ENCODE measurements around the gene IQGAP1. TPM values are rescaled to one million over a fixed set of nuclear protein-coding genes. Genes with fewer than 3 reads are reported as not detected.

IQGAP1 gene
- total RNA-seq, 4 donors from 2014 or later = 162 to 334 (median 168) TPM

DNA sequence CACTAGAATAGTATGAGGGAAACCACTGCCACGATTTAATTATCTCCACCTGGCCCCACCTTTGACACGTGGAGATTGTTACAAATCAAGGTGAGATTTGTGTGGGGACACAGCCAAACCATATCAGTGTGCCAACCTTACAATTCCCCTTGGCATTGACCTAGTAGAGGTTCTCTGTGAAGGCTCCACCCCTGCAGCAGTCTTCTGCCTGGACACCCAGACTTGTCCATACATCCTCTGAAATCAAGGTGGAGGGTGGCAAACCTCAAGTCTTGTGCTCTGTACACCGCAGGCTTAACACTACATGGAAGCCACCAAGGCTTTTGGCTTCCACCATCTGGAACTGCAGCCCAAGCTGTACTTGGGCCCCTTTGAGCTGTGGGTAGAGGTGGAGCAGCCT, 8.8 kb upstream of the IQGAP1 start:
- Histone ChIP-seq H3K27ac (no peak overlapping the region), H3K4me1 (no peaks in the 10 kb centered on the region), H3K36me3 (no peaks in the 10 kb centered on the region), H3K9me3 (peaks cover 0 to 15% (median 4%) of the 10 kb centered on the region in 4 donors), H3K4me3 (no peak overlapping the region), H3K27me3 (no peaks in the 10 kb centered on the region)
- TF ChIP-seq, protein P1, sequence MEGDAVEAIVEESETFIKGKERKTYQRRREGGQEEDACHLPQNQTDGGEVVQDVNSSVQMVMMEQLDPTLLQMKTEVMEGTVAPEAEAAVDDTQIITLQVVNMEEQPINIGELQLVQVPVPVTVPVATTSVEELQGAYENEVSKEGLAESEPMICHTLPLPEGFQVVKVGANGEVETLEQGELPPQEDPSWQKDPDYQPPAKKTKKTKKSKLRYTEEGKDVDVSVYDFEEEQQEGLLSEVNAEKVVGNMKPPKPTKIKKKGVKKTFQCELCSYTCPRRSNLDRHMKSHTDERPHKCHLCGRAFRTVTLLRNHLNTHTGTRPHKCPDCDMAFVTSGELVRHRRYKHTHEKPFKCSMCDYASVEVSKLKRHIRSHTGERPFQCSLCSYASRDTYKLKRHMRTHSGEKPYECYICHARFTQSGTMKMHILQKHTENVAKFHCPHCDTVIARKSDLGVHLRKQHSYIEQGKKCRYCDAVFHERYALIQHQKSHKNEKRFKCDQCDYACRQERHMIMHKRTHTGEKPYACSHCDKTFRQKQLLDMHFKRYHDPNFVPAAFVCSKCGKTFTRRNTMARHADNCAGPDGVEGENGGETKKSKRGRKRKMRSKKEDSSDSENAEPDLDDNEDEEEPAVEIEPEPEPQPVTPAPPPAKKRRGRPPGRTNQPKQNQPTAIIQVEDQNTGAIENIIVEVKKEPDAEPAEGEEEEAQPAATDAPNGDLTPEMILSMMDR (IDR thresholded peaks at IDR 0.05) = no peak
- TF ChIP-seq POLR2A (IDR thresholded peaks at IDR 0.05) = no peak
- no peak for DNase-seq

DNA sequence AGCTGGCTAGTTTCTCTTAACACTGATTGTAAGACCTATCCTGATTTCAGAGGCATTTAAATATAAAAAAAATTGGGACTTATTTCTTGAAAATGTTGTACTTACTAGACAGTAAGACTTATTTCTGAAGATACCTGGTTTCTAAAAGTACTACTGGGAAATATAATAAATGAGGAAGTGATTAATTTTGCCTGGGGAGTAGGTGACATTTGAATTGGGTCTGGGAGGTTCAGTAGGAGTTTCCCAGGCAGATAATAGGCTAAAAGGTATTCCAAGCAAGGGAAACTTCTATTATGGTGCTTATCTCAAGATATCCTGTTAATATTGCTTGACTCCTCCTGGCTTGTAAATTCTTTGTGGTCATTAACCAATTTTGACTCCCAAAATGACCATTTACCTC, 6.5 kb upstream of the IQGAP1 start:
- Histone ChIP-seq H3K9me3 (peaks cover 0 to 15% (median 4%) of the 10 kb centered on the region in 4 donors), H3K36me3 (no peaks in the 10 kb centered on the region), H3K4me1 (no peaks in the 10 kb centered on the region), H3K27ac (no peak overlapping the region), H3K27me3 (no peaks in the 10 kb centered on the region), H3K4me3 (no peak overlapping the region)
- no peak for TF ChIP-seq POLR2A (IDR thresholded peaks at IDR 0.05)
- TF ChIP-seq, protein P1 (IDR thresholded peaks at IDR 0.05) = no peak
- no peak for DNase-seq

DNA sequence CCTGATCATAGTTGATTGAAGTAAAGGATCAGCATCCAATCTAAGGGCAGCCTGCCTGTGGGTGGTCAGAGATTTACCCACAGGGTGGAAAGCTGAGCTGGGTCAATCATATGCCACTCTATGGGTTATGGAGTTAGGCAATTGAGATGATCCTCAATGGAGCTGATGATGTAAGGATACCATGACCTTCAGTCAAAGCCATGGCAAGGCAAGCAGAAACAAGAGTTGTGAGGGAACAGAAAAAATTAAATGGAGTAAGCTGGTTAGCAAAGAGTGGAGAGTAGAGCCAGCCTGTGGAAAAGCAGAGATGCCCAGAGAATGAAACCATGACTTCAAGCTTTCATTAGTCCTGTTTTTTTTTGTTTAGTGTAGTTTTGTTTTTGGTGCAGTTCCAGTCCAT, 5.7 kb upstream of the IQGAP1 start:
- no peaks in the 10 kb centered on the region for H3K4me1 ChIP-seq
- no peak overlapping the region for H3K27ac ChIP-seq
- H3K9me3 ChIP-seq = peaks cover 0 to 15% (median 4%) of the 10 kb centered on the region in 4 donors
- H3K36me3 ChIP-seq = no peaks in the 10 kb centered on the region
- TF ChIP-seq POLR2A (IDR thresholded peaks at IDR 0.05) = no peak
- TF ChIP-seq, protein P1 (IDR thresholded peaks at IDR 0.05) = no peak
- no peaks in the 10 kb centered on the region for H3K27me3 ChIP-seq
- no peak overlapping the region for H3K4me3 ChIP-seq
- no peak for DNase-seq

DNA sequence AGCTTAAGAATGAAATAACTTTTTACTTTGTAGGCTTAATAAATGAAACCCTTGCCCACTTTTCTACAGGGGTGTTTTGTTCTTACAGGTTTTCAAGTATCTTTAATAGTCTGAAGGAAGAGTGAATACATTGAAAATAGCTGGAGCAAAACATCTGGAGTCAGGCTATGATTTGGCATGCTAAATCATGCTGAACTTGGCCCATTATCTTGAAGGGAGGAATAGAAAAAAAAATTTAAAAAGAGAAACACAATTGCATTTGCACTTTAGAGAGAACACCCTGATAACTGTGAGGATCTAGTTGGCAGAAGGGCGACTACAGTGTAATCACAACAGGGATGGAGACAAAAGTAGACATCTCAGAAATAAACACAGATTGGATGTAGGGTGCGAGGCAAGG, 1.8 kb upstream of the IQGAP1 start:
- H3K4me1 ChIP-seq = peaks cover 0 to 20% (median 8%) of the 10 kb centered on the region in 4 donors
- H3K4me3 ChIP-seq = no peak overlapping the region
- DNase-seq = no peak
- TF ChIP-seq, protein P1 (IDR thresholded peaks at IDR 0.05) = no peak
- no peak for TF ChIP-seq POLR2A (IDR thresholded peaks at IDR 0.05)
- no peaks in the 10 kb centered on the region for H3K27me3 ChIP-seq
- H3K36me3 ChIP-seq = peaks cover 0 to 7% (median 0%) of the 10 kb centered on the region in 3 donors
- no peak overlapping the region for H3K27ac ChIP-seq
- no peaks in the 10 kb centered on the region for H3K9me3 ChIP-seq

DNA sequence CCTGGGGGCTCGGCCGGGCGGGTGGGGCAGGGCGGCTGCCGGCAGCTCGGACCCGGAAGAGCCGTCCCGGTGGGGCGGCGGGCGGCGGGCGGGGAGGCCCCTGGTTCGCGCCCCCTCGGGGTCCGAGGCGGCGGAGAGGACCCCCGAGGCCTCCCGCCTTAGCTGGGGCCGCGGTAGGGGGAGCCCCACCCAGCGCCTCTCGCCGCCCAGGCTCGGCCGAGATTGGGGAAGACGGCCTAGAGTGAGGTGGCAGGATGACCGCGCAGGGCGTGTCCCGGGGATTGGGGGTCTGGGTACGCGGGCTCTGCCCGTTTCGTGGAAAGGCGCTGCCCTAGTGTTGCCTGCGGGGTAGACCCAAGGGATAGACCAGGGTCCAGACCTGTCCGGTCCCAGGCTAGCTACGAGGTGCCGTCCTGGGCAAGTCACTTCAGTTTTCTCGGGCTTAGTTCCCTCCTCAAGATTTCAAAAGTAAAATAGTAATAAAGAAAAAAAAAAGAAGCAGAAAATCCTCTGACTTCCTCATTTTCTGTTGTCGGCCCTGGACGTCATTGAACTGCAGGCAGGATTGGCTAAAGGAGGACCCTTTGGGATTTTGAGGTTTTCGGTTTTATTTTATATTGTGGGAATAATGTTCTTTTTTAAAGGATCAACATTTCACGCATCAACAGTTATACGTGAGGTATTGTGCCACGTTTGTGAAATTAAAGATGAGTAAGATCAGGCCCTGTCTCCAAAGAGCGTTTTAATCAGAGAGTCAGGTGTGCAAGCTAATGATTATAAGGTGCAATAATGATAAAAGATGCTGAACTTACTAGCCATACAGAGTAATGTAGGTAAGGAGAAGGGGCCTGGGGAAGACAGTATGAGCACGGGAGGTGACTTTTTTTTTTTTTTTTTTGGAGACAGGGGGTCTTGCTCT, 679 bp downstream of the IQGAP1 start:
- Histone ChIP-seq H3K36me3 (peaks cover 0 to 11% (median 0%) of the 10 kb centered on the region in 3 donors), H3K9me3 (no peaks in the 10 kb centered on the region), H3K27me3 (no peaks in the 10 kb centered on the region), H3K4me1 (peaks cover 0 to 37% (median 11%) of the 10 kb centered on the region in 4 donors), H3K27ac (peak overlapping the region; percentile 92 to 100 (median 98)), H3K4me3 (peak overlapping the region; percentile 73 to 100 (median 88))
- peak; percentile 64 to 80 (median 80) for DNase-seq
- no peak for TF ChIP-seq POLR2A (IDR thresholded peaks at IDR 0.05)
- TF ChIP-seq, protein P1 (IDR thresholded peaks at IDR 0.05) = no peak

All from Peyer's patch (tissue), 4 donors.